EL (cell line): ENCODE results near the gene FAM222B.
"Not testable (repeated sequence)": the region's sequence is repeated elsewhere in the genome, so short reads cannot be mapped to it uniquely, and the experiment has no call there.

ENCODE experiments used
- DNase-seq: peaks from one replicate; pipeline ENCODE4 v3.0.0-alpha.2; 2016

FAM222B gene

GRCh38 chr17:28744104-28744971 lies 98.3 kb downstream of the FAM222B start:
- peak; percentile 59 for DNase-seq

GRCh38 chr17:28743243-28744103 lies 99.1 kb downstream of the FAM222B start, which contains the start of gene TRAF4:
TRAF4 (plus strand) TSS chr17:28744011; CDS start chr17:28744113, 102 bp downstream.
- peak; percentile 92 for DNase-seq

- DNase-seq, result no peak
Measured at GRCh38 chr17:28741358-28742349, 100.9 kb downstream of the FAM222B start.

GRCh38 chr17:28740406-28741357 lies 101.9 kb downstream of the FAM222B start:
- no peak for DNase-seq

- no peak for DNase-seq
Measured at GRCh38 chr17:28738680-28739384, 103.8 kb downstream of the FAM222B start.

- no peak for DNase-seq
Measured at GRCh38 chr17:28737770-28738679, 104.6 kb downstream of the FAM222B start.

- DNase-seq, result no peak
Measured at GRCh38 chr17:28737316-28737715, 105.3 kb downstream of the FAM222B start.

GRCh38 chr17:28735913-28736769 lies 106.4 kb downstream of the FAM222B start:
- DNase-seq, result not testable (repeated sequence)

- peak; percentile 26 for DNase-seq
Measured at GRCh38 chr17:28735242-28735722, 107.3 kb downstream of the FAM222B start.

- no peak for DNase-seq
Measured at GRCh38 chr17:28734712-28735241, 107.8 kb downstream of the FAM222B start.

GRCh38 chr17:28733346-28733745 lies 109.2 kb downstream of the FAM222B start:
- DNase-seq, result no peak

- no peak for DNase-seq
Measured at GRCh38 chr17:28729950-28730330, 112.7 kb downstream of the FAM222B start.

GRCh38 chr17:28728364-28729200 lies 114.0 kb downstream of the FAM222B start, which contains the start of gene NEK8:
NEK8 (plus strand) TSS chr17:28728788; CDS start chr17:28728814, 26 bp downstream.
- DNase-seq, result peak; percentile 96

GRCh38 chr17:28726627-28727491 lies 115.7 kb downstream of the FAM222B start:
- DNase-seq, result peak; percentile 96

- DNase-seq, result peak; percentile 75
Measured at GRCh38 chr17:28726226-28726626, 116.4 kb downstream of the FAM222B start, which contains the start of gene TLCD1. TLCD1 (minus strand) TSS chr17:28726233; CDS start chr17:28726097, 136 bp downstream.
